Embryonic facial prominence (tissue), 1 donor: ENCODE measurements around the gene EHD3.

Source experiments
- DNase-seq: peaks from one replicate; pipeline ENCODE4 v3.0.0-alpha.2; 2016; ENCODE audit errors: extremely low spot score

The EHD3 gene

GRCh38 chr2:31286961-31287550 lies 53.1 kb downstream of the EHD3 start:
- DNase-seq: no peak

DNA sequence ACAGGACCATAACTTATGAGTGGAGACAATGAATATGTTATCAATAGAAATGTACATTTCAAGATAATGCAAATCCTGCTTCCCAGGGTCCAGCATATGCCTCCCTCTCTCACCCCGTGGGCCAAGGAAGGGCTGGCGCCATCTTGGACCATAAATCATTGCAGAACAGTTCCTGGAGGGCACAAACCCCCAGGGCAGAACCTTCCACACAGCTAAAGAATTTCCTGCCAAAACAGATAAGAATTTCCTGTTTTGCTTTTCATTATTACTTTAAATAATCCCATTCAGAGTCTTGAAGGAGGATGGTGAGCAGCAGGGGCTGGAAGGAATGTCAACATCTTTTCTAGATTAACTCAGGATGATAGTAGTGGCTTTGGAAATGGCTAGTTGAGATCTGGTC lies 53.7 kb downstream of the EHD3 start:
- DNase-seq: no peak

DNA sequence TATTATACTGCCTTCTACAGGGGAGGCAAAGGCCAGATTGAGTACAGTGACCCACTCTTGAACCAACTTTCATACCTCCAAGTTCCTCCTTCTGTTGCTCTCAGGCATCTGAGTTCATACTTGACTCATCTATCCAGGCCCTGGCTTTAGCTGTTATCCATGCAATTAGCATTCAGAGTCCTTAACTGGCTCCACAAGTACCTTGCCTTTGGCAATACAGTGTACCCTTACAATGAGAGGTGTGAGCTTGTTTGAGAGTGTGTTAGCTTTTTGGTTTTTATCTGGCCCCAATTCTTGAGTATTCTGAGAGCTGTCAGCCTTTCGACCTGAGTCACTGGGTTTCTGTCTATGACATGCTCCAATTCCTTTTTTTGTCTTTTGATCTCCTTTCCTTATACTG lies 60.2 kb downstream of the EHD3 start:
- DNase-seq: no peak

GRCh38 chr2:31296641-31297287 lies 62.8 kb downstream of the EHD3 start:
- DNase-seq: no peak

DNA sequence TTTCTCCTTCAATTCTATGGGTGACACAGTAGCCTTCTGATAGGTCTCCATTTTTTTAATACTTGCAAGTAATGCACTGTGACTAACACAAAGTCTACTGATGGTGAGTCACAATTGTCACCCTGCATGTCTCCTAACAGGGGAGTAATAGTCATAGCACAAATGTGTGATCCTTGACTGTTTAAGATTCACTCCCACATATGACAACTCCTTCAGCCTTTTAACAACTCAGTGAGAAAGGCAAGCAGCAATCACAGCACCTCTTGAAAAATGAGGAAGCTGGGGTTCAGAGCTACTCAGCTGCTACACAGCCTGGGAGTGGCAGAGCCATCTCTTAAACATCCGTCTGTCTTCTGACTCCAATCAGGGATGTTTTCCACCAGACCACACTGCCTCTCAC lies 63.8 kb downstream of the EHD3 start:
- no peak for DNase-seq

DNA sequence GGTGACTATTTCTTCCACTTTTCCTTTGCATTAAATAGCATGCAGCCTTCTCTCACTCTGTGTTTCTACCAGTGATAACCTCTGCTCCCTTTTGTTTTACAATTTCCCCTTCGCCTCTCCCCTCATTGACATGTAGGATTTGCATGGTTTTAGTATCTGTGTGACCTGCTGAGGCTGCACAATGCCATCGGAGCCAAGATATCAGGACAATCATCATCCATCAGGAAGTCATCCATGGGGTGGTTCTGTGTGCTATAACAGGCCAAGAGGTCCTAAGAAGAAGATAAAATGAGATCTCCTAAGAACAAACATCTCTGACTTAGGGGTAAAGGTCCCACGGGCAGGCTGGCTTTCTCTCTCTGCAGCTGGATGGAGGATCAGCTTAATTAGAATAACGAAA lies 65.6 kb downstream of the EHD3 start:
- DNase-seq: no peak

- no peak for DNase-seq
Measured at GRCh38 chr2:31300309-31300708, 66.4 kb downstream of the EHD3 start.

- DNase-seq: no peak
Measured at GRCh38 chr2:31302940-31303563, 69.1 kb downstream of the EHD3 start.

DNA sequence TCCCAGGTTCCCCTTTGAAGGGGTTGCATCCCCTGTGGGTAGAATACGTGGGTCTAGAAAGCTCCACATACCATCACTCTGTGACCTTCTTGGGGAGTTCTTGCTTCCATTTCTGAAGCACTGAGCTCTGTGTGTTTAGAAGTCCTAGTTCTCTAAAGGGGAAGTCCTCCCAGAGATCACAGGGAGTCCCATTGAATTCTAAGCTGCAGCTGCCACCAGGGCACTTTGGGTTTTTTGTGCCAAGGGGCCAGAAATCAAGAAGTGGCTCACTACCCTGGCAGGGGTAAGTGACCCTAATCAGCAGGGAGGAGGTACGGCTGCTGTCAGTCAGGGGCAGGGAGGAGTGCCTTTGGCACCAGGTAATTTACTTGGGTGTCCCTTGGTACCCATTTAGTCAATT lies 70.9 kb downstream of the EHD3 start:
- no peak for DNase-seq

- DNase-seq: no peak
Measured at GRCh38 chr2:31312898-31313297, 78.9 kb downstream of the EHD3 start.

GRCh38 chr2:31314761-31315160 lies 80.8 kb downstream of the EHD3 start:
- DNase-seq: no peak

- no peak for DNase-seq
Measured at GRCh38 chr2:31317396-31317795, 83.4 kb downstream of the EHD3 start.

DNA sequence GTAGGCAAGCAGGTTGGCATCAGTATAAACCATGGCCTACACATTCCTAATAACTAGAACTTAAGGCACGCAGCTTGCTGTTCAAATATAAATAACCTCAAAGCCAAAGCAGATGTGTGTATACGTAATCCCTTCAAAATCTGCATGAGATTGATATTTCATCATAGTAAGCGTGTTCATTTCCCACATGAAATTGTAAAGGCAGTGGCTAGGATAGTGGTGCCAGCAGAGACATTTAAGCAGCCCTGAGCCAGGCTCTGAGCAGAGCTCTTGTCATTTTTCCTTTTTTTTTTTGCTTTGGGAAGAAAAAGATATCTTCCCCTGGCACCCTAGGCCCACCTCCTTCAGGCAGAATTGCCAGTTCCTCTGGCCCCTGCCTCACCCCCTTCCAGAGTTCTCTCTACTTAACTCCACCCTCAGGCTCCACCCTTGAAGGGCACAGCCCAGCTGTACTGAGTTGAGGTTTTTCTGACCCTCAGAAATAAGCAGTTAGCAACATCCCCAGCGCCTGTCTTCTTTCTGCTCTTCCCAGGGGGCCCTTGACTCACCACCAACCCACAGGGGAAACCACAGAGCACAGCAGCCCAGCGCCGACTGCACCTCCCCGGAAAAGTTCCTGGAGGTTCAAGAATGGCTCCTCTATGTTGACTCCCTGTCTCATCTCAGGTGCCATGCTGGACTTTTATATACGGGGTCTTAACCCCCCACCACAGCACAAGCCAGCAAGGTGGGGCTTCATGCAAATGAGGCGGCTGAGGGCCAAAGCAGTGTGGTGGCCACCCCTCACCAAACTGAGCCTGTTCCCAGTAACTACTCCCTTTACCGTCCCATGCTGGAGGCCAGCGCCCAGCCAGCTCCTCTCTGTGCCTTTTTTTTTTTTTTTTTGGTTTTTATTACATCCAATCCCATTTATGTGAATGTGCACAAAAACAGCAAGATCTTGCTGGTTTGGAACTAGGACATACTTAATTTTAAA lies 84.7 kb downstream of the EHD3 start:
- DNase-seq: peak; percentile 39
